ENCODE results near the gene PPP4R1.

GRCh38 chr18:9638886-9639285 lies 24.5 kb upstream of the PPP4R1 start:
- TF ChIP-seq, protein P1, sequence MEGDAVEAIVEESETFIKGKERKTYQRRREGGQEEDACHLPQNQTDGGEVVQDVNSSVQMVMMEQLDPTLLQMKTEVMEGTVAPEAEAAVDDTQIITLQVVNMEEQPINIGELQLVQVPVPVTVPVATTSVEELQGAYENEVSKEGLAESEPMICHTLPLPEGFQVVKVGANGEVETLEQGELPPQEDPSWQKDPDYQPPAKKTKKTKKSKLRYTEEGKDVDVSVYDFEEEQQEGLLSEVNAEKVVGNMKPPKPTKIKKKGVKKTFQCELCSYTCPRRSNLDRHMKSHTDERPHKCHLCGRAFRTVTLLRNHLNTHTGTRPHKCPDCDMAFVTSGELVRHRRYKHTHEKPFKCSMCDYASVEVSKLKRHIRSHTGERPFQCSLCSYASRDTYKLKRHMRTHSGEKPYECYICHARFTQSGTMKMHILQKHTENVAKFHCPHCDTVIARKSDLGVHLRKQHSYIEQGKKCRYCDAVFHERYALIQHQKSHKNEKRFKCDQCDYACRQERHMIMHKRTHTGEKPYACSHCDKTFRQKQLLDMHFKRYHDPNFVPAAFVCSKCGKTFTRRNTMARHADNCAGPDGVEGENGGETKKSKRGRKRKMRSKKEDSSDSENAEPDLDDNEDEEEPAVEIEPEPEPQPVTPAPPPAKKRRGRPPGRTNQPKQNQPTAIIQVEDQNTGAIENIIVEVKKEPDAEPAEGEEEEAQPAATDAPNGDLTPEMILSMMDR (IDR thresholded peaks at IDR 0.05) = no peak
- no peak for TF ChIP-seq TAF1 (IDR thresholded peaks at IDR 0.05; ENCODE audit: borderline replicate concordance, low read depth, low read length)
- no peak for TF ChIP-seq RFX5 (IDR thresholded peaks at IDR 0.05; ENCODE audit: low read length)
- TF ChIP-seq IRF3 (IDR thresholded peaks at IDR 0.05; ENCODE audit: low read depth, low read length) = no peak
- no peak for TF ChIP-seq EZH2phosphoT487 (IDR thresholded peaks at IDR 0.05; ENCODE audit: borderline replicate concordance, low read depth)
- no peak for TF ChIP-seq POLR2AphosphoS5 (IDR thresholded peaks at IDR 0.05; ENCODE audit: low read depth, low read length)
